Dermis blood vessel endothelial cell (primary cell): ENCODE measurements around the gene MCF2L2. TPM values are rescaled to one million over a fixed set of nuclear protein-coding genes. Genes with fewer than 3 reads are reported as not detected.
"Not testable (repeated sequence)": the region's sequence is repeated elsewhere in the genome, so short reads cannot be mapped to it uniquely, and the experiment has no call there.

ENCODE experiments used
- DNase-seq: peaks from one replicate; pipeline ENCODE4 v3.0.0; 2010
- total RNA-seq: library from RNA; depleted of rRNA; stranded (reverse); fragments of >200 nt; gene quantifications from 2 replicates; pipeline ENCODE4 v1.2.3, GENCODE V29; 2014

MCF2L2 gene
- total RNA-seq, 1 donor from 2014 or later, result 0.34 TPM

DNA sequence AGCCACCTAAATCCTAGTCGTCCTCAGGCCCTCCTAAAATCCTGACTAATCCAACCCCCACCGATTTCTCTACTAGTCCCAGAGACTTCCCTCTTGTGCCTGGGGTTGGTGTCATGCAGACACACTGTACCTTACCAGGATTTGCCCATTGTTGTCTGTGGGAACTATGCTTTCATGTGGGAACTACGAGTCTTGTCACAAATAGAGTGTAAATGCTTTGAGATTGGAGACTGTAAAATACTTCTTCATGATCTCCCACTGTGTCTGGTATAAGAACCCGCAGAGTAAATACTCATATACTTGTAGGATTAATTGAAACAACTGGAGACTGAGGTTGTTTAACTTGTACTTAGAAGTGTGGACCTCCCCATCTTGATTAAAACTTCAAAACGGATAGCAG is 164.2 kb downstream of the MCF2L2 start:
- peak; percentile 17 for DNase-seq

- no peak for DNase-seq
Measured at GRCh38 chr3:183262875-183263378, 165.5 kb downstream of the MCF2L2 start.

- peak; percentile 37 for DNase-seq
Measured at GRCh38 chr3:183261151-183261724, 167.2 kb downstream of the MCF2L2 start.

GRCh38 chr3:183260167-183260904 is 168.1 kb downstream of the MCF2L2 start:
- no peak for DNase-seq

- no peak for DNase-seq
Measured at GRCh38 chr3:183259621-183260020, 168.8 kb downstream of the MCF2L2 start.

GRCh38 chr3:183259087-183259486 is 169.3 kb downstream of the MCF2L2 start:
- no peak for DNase-seq

DNA sequence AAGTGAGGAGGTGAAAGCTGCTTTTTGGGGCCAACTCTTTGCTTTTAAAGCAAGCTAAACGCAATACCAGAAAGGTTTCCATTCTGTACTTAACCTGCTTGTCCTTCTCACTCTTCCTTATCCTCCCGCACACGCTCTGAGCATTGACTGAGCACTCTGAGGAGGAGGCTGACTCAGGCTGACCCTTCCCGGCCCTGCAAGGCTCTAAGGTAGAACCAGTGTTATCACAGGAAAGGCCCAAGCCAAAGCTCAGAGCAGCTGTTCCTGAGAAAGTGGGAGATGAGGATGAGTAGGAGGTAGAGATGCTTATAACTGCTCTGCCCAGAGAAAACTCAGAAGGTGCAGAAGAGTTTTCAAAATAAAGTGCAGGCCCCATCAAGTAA is 173.1 kb downstream of the MCF2L2 start:
- peak; percentile 72 for DNase-seq

- DNase-seq, result peak; percentile 45
Measured at GRCh38 chr3:183254487-183255347, 173.7 kb downstream of the MCF2L2 start.

DNA sequence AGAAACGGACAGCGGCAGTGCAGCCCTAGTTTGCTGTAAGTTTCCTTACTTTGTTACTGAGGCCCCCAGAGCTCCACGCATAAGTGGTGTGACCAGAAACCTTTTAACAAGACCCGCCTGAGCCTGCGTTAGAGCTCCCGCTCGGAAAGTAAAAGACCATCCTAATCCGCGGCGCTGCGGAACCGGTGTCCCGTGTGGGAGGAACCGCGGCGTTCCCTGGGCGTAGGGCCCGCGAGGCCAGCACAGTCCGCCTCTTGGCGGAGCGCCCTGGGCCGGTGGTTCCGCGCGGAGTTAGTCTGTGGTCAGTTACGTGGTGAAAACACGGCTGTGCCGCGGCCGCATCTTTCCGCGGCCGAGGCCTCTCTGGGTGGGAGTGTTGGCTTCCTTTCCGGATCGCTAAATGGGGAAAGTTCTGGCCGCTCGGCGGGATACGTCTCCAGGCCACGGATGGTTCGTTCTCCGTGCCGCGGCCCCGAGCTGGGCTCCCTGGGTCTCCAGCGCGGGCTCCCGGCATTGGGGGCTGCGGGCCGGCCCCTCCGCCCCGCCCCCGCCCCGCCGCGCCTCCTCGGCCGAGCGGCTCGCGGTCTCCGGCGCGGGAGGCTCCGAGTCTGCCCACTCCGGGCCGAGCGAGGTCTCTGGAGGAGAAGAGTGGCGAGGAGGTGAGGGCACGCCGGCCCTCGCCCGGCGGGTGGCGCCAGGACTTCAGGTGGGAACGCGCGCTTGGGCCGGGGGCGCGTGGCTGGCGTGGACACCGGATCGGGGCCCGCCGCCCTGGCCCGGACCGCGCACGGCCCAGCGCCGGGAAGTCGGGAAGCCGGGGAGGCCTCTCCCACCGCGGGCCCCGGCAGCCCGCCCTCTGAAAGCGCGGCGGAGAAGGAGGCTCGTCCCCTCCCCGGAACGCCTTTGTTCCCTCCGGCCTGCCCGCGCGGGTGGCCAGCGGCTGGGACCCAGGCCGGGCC is 174.6 kb downstream of the MCF2L2 start:
- DNase-seq, result peak; percentile 71

DNA sequence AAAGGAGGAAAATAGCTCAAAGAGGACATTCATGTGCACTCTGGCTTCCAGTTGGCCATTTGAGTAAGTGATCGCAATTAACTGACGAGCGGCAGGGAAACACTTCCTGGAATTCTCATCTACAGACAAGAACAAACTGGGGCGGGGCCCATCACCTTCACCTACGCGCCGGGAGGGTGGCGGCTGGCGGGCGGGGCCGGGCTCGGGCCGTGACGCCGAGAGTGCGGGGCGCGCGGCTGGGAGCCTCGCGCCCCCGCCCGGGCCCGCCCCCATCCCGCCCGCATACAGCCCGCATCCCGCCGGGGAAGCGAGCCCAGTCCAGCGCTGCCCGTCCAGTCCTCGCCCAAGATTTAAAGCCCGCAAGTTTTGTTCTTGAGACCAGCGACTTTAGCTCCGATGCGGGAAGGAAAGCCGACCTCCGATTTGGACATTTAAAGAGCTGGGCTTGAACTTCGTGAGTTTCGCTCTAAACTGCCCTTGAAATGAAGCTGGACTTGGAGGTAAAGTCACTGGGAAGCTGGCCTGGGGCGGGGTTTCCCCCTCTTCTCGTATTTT is 175.4 kb downstream of the MCF2L2 start, which contains the start of gene B3GNT5:
B3GNT5 (plus strand) TSS at position 281 of the 555 bp plus-strand sequence. CDS start 16,546 bp downstream, outside the sequence.
- peak; percentile 68 for DNase-seq

- no peak for DNase-seq
Measured at GRCh38 chr3:183252118-183252782, 176.2 kb downstream of the MCF2L2 start.

GRCh38 chr3:183249006-183249718 is 179.3 kb downstream of the MCF2L2 start:
- no peak for DNase-seq

DNA sequence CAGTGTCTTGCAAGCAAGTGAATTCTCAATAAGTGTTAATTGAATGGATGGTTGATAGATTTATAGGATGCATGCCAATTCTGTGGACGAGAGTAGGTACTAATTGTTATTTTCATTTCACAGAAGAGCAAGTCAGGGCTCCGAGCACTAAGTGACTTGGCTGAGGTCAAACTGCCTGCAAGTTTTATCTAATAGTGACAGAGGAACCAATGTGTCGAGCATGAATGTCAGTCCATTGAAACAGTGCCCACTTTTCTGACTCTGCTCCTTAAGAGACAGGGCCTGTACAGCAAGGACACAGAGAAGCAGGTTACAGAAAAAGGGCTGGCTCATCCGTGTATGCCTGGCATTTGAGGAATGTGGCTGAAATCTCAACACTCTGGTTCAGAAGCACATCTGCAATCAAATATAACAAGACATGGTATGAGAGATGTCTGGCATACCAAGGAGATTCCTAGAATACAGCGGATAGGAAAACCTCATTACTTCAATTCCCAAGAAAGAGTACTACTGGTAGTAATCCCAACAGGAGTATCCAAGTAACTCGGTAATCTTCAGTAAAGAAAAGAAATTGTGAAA is 181.3 kb downstream of the MCF2L2 start:
- no peak for DNase-seq

DNA sequence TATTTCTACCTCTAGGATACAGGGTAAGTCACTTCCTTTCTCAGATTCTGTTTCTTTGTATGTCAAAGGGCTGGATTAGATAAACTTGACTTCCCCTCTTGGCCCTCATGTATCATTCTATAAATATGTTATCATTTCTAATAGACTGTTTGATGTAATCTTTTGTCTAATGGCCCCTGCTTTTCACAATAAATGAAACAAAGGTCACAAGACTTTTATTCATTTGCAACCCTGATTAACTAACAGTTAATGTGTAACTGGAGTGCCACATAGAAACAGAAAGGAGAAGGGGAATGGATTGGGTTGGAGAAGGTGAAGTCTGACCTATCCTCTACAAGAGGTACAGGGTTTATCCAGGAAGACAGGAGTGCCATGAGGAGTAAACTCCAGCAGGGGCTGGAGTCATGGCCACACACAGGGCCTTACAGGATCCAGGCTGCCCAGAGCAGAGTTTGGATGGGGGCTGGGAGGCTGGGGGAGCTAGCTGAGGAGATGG is 183.4 kb downstream of the MCF2L2 start:
- peak; percentile 45 for DNase-seq

DNA sequence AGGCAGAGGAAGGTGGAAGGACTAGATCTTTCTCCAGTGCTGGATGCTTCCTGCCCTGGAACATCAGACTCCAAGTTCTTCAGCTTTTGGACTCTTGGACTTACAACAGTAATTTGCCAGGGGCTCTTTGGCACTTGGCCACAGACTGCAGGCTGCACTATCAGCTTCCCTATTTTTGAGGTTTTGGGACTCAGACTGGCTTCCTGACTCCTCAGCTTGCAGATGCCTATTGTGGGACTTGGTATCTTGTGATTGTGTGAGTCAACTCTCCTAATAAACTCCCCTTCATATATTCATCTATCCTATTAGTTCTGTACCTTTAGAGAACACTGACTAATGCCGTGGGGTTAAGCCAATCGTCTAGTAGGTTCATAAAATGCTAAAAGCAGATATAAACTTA is 184.2 kb downstream of the MCF2L2 start:
- peak; percentile 58 for DNase-seq

GRCh38 chr3:183242431-183242830 is 186.0 kb downstream of the MCF2L2 start:
- DNase-seq, result no peak

- peak; percentile 45 for DNase-seq
Measured at GRCh38 chr3:183239046-183239445, 189.4 kb downstream of the MCF2L2 start.

- DNase-seq, result peak; percentile 90
Measured at GRCh38 chr3:183233966-183234365, 194.5 kb downstream of the MCF2L2 start.

- no peak for DNase-seq
Measured at GRCh38 chr3:183230826-183231225, 197.6 kb downstream of the MCF2L2 start.

- DNase-seq, result not testable (repeated sequence)
Measured at GRCh38 chr3:183230251-183230650, 198.2 kb downstream of the MCF2L2 start.
